Measurements from ENCODE around the gene FHIP1B.

FHIP1B gene

DNA sequence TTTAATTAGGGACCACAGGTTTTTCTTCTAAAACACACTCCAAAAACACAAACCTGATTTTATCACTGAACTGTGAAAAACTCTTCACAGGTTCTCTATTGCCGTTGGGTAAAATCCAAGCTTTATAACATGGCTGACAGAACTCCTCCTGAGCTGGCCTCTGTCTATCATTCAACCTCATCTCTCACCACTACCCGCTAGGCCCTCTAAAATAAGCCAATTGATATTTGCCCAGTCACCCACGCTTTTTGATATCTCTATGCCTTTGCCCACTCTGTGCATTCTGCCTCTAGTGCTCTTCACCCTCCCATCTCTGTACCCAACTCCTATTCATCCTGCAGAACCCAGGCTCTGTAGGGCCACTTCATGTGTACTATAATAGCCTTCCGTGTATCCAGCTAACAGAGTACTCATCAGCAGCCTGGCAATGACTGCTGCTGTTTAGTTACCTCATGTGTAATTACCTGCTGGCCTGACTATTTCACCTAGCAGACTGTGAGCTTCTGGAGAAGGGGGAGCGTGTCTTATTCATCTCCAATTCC is 3.4 kb upstream of the FHIP1B start:
- no peak for TF ChIP-seq CTCF (IDR thresholded peaks at IDR 0.05)
- no peaks in the 10 kb centered on the region for H3K36me3 ChIP-seq
- H3K27ac ChIP-seq: no peak overlapping the region
- H3K4me3 ChIP-seq (ENCODE audit: low read depth in 1 of 2, low read length in 1 of 2): no peak overlapping the region
- peaks cover 54 to 56% of the 10 kb centered on the region in 2 experiments for H3K4me1 ChIP-seq (ENCODE audit: control insufficient read depth in 1 of 2, insufficient read depth in 1 of 2, low read depth in 1 of 2, low read length in 1 of 2)
- H3K27me3 ChIP-seq: no peaks in the 10 kb centered on the region
- H3K9me3 ChIP-seq: no peaks in the 10 kb centered on the region

DNA sequence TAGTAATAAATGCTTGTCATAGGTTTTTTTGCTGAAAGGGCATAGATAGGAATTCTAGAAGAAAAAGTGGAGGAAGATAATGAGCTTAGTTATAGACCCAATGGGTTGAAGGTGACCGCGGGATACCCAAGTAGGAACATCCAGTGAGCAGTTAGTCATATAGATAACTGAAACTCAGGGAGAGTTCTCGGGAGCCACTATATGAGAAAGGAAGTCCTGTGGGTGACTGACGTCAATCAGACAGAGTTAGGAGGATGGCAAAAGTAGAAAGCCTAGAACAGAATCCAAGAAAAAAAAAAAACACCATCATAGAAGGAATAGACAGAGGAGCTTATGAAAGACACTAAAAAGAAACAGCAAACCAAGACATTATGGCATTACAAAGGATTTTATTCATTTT is 2.8 kb upstream of the FHIP1B start:
- Histone ChIP-seq H3K36me3 (no peaks in the 10 kb centered on the region), H3K9me3 (no peaks in the 10 kb centered on the region), H3K4me1 (ENCODE audit: control insufficient read depth in 1 of 2, insufficient read depth in 1 of 2, low read depth in 1 of 2, low read length in 1 of 2) (peaks cover 59 to 61% of the 10 kb centered on the region in 2 experiments), H3K4me3 (ENCODE audit: low read depth in 1 of 2, low read length in 1 of 2) (no peak overlapping the region), H3K27me3 (no peaks in the 10 kb centered on the region), H3K27ac (no peak overlapping the region)
- no peak for TF ChIP-seq CTCF (IDR thresholded peaks at IDR 0.05)

DNA sequence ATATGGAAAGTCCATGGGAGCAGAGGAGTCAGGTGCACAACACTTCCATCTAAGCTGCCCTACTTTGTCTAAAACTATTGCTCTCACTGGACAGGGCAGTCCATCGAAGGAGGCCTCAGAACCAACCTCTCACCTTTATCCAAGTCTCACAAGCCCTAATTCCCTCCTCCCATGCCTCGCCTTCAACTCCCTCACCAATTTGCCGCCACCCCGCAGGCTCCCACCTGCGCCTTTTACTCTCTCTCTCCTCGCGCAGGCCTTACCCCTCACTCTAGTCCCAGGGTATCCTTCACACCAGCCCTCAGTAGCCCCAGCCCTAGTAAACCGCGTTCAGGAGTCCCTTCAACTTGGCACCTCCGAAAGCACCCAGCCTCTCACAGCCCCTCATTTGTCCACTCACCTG is 451 bp downstream of the FHIP1B start:
- TF ChIP-seq CTCF (IDR thresholded peaks at IDR 0.05): no peak
- H3K36me3 ChIP-seq: no peaks in the 10 kb centered on the region
- peak overlapping the region; percentile 75 to 97 for H3K4me3 ChIP-seq (ENCODE audit: low read depth in 1 of 2, low read length in 1 of 2)
- peak overlapping the region; percentile 90 for H3K27ac ChIP-seq
- peaks cover 64% of the 10 kb centered on the region in 2 experiments for H3K4me1 ChIP-seq (ENCODE audit: control insufficient read depth in 1 of 2, insufficient read depth in 1 of 2, low read depth in 1 of 2, low read length in 1 of 2)
- no peaks in the 10 kb centered on the region for H3K27me3 ChIP-seq
- no peaks in the 10 kb centered on the region for H3K9me3 ChIP-seq

- TF ChIP-seq CTCF (IDR thresholded peaks at IDR 0.05): no peak
- no peaks in the 10 kb centered on the region for H3K9me3 ChIP-seq
- peak overlapping the region; percentile 45 to 97 for H3K4me3 ChIP-seq (ENCODE audit: low read depth in 1 of 2, low read length in 1 of 2)
- H3K27me3 ChIP-seq: no peaks in the 10 kb centered on the region
- no peaks in the 10 kb centered on the region for H3K36me3 ChIP-seq
- H3K27ac ChIP-seq: peak overlapping the region; percentile 90
- H3K4me1 ChIP-seq (ENCODE audit: control insufficient read depth in 1 of 2, insufficient read depth in 1 of 2, low read depth in 1 of 2, low read length in 1 of 2): peaks cover 69 to 71% of the 10 kb centered on the region in 2 experiments
These were observed 1.5 kb downstream of the FHIP1B start for GRCh38 chr11:6232899-6233298.

- Histone ChIP-seq H3K36me3 (no peaks in the 10 kb centered on the region), H3K4me1 (ENCODE audit: control insufficient read depth in 1 of 2, insufficient read depth in 1 of 2, low read depth in 1 of 2, low read length in 1 of 2) (peaks cover 86 to 90% of the 10 kb centered on the region in 2 experiments), H3K9me3 (no peaks in the 10 kb centered on the region), H3K27me3 (no peaks in the 10 kb centered on the region), H3K27ac (peak overlapping the region; percentile 78), H3K4me3 (ENCODE audit: low read depth in 1 of 2, low read length in 1 of 2) (peak overlapping the region; percentile 27 to 41)
- TF ChIP-seq CTCF (IDR thresholded peaks at IDR 0.05): no peak
These were observed 4.5 kb downstream of the FHIP1B start for GRCh38 chr11:6229911-6230310.
